ENCODE results near the gene PCDH10.

DNA sequence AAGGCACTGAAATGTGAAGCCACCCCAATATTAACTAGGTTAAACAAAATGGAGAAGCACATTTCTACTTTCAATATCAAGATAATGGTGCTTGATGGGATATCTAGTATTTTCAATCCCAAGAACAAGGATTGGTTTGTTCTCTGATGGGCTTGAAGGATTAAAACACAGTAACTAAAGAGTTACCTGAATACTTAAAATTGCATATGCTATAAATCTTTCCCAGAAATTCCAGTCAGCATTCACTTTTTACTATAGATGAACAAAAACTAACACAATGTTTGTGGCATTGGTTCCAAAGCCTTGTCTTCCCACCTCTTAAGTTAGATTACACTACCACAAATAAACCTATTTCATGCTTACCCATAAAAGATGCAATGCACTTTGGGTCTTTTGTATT lies 3.9 kb upstream of the PCDH10 start:
- TF ChIP-seq, protein P1, sequence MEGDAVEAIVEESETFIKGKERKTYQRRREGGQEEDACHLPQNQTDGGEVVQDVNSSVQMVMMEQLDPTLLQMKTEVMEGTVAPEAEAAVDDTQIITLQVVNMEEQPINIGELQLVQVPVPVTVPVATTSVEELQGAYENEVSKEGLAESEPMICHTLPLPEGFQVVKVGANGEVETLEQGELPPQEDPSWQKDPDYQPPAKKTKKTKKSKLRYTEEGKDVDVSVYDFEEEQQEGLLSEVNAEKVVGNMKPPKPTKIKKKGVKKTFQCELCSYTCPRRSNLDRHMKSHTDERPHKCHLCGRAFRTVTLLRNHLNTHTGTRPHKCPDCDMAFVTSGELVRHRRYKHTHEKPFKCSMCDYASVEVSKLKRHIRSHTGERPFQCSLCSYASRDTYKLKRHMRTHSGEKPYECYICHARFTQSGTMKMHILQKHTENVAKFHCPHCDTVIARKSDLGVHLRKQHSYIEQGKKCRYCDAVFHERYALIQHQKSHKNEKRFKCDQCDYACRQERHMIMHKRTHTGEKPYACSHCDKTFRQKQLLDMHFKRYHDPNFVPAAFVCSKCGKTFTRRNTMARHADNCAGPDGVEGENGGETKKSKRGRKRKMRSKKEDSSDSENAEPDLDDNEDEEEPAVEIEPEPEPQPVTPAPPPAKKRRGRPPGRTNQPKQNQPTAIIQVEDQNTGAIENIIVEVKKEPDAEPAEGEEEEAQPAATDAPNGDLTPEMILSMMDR (conservative IDR thresholded peaks at IDR 0.05 in 1 of 2, IDR thresholded peaks at IDR 0.05 in 1 of 2; ENCODE audit: extremely low read depth in 1 of 2, insufficient read depth in 1 of 2, low read depth in 1 of 2, low read length in 2 of 2), result no peak
- no peak for TF ChIP-seq EZH2 (IDR thresholded peaks at IDR 0.05; ENCODE audit: borderline replicate concordance, low read length)
